WTC11 (cell line): ENCODE results near the gene GLCCI1.

Experiments
- ATF2 ChIP-seq: sonication (generic); formaldehyde crosslinking; IDR thresholded peaks from 2 replicates; pipeline ENCODE4 v1.8.1; 2022; ENCODE audit warnings: low read depth, missing genetic modification reagents, borderline replicate concordance
- ATF6 ChIP-seq: sonication (generic); formaldehyde crosslinking; IDR thresholded peaks from 2 replicates; pipeline ENCODE4 v1.8.1; 2023; ENCODE audit warnings: mild to moderate bottlenecking, missing genetic modification reagents
- CTCF ChIP-seq: fragments of 200-600 bp; IDR thresholded peaks from 2 replicates; pipeline ENCODE4 v1.8.0; 2022; ENCODE audit warnings: antibody characterized with exemption
- HMGA2 ChIP-seq: fragments of 250-450 bp; sonication (Bioruptor Pico); IDR thresholded peaks from 2 replicates; pipeline ENCODE4 v1.4.0; 2021; ENCODE audit warnings: mild to moderate bottlenecking, moderate library complexity
- JUN ChIP-seq: sonication (generic); formaldehyde crosslinking; IDR thresholded peaks from 2 replicates; pipeline ENCODE4 v1.8.0; 2023; ENCODE audit warnings: mild to moderate bottlenecking, missing genetic modification reagents
- RELA ChIP-seq: sonication (generic); formaldehyde crosslinking; IDR thresholded peaks from 2 replicates; pipeline ENCODE4 v1.8.1; 2022; ENCODE audit warnings: missing genetic modification reagents, mild to moderate bottlenecking, borderline replicate concordance
- RORB ChIP-seq: fragments of 250-450 bp; sonication (Bioruptor Pico); IDR thresholded peaks from 2 replicates; pipeline ENCODE4 v1.9.0; 2021; ENCODE audit warnings: mild to moderate bottlenecking
- SP1 ChIP-seq: sonication (generic); formaldehyde crosslinking; conservative IDR thresholded peaks from 2 replicates; pipeline ENCODE4 v1.8.1; 2022; ENCODE audit warnings: missing genetic modification reagents
- ZNF317 ChIP-seq: sonication (generic); formaldehyde crosslinking; IDR thresholded peaks from 2 replicates; pipeline ENCODE4 v1.8.1; 2023; ENCODE audit warnings: low read depth, mild to moderate bottlenecking, moderate library complexity, missing genetic modification reagents, borderline replicate concordance
- TF ChIP-seq, protein P1 (sequence below): sonication (generic); formaldehyde crosslinking; IDR thresholded peaks from 2 replicates; pipeline ENCODE4 v1.8.0; 2022; ENCODE audit warnings: mild to moderate bottlenecking, missing genetic modification reagents
- TF ChIP-seq, protein P2 (sequence below): sonication (generic); formaldehyde crosslinking; IDR thresholded peaks from 2 replicates; pipeline ENCODE4 v1.8.0; 2022; ENCODE audit warnings: missing genetic modification reagents

DNA sequence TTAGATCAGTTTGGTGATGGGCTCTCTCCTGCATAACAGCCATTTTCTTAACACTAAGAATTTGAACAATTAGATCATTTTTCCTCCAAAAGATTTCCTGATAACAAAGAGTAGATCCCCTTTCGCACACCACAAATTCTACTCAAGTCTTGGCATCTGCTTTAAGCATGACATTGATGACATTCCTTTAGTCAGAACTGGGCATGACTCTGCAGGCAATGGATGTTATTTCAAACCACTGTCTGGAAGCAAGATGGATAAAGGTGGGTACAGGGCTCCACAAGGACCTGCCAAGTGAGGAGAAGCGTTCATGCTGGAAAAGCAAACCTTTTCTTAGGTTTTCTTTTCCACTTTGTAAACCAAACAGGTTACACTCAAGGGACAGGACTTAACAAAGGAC, 123.5 kb downstream of the GLCCI1 start:
- TF ChIP-seq CTCF (no peak), ATF2 (CRISPR knock-in tag) (no peak), JUN (CRISPR knock-in tag) (no peak), SP1 (CRISPR knock-in tag) (no peak), ZNF317 (CRISPR knock-in tag) (no peak), ATF6 (CRISPR knock-in tag) (no peak), RORB (no peak), RELA (CRISPR knock-in tag) (no peak), HMGA2 (CRISPR knock-in tag) (no peak)
- TF ChIP-seq, protein P1, sequence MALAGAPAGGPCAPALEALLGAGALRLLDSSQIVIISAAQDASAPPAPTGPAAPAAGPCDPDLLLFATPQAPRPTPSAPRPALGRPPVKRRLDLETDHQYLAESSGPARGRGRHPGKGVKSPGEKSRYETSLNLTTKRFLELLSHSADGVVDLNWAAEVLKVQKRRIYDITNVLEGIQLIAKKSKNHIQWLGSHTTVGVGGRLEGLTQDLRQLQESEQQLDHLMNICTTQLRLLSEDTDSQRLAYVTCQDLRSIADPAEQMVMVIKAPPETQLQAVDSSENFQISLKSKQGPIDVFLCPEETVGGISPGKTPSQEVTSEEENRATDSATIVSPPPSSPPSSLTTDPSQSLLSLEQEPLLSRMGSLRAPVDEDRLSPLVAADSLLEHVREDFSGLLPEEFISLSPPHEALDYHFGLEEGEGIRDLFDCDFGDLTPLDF, result no peak
- TF ChIP-seq, protein P2, sequence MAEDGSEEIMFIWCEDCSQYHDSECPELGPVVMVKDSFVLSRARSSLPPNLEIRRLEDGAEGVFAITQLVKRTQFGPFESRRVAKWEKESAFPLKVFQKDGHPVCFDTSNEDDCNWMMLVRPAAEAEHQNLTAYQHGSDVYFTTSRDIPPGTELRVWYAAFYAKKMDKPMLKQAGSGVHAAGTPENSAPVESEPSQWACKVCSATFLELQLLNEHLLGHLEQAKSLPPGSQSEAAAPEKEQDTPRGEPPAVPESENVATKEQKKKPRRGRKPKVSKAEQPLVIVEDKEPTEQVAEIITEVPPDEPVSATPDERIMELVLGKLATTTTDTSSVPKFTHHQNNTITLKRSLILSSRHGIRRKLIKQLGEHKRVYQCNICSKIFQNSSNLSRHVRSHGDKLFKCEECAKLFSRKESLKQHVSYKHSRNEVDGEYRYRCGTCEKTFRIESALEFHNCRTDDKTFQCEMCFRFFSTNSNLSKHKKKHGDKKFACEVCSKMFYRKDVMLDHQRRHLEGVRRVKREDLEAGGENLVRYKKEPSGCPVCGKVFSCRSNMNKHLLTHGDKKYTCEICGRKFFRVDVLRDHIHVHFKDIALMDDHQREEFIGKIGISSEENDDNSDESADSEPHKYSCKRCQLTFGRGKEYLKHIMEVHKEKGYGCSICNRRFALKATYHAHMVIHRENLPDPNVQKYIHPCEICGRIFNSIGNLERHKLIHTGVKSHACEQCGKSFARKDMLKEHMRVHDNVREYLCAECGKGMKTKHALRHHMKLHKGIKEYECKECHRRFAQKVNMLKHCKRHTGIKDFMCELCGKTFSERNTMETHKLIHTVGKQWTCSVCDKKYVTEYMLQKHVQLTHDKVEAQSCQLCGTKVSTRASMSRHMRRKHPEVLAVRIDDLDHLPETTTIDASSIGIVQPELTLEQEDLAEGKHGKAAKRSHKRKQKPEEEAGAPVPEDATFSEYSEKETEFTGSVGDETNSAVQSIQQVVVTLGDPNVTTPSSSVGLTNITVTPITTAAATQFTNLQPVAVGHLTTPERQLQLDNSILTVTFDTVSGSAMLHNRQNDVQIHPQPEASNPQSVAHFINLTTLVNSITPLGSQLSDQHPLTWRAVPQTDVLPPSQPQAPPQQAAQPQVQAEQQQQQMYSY (CRISPR knock-in tag), result no peak
